ENCODE results near the gene TMEM175. TPM values are rescaled to one million over a fixed set of nuclear protein-coding genes. Genes with fewer than 3 reads are reported as not detected.

The TMEM175 gene
- total RNA-seq, 1 experiment from 2014 or later, result 22.3 TPM

DNA sequence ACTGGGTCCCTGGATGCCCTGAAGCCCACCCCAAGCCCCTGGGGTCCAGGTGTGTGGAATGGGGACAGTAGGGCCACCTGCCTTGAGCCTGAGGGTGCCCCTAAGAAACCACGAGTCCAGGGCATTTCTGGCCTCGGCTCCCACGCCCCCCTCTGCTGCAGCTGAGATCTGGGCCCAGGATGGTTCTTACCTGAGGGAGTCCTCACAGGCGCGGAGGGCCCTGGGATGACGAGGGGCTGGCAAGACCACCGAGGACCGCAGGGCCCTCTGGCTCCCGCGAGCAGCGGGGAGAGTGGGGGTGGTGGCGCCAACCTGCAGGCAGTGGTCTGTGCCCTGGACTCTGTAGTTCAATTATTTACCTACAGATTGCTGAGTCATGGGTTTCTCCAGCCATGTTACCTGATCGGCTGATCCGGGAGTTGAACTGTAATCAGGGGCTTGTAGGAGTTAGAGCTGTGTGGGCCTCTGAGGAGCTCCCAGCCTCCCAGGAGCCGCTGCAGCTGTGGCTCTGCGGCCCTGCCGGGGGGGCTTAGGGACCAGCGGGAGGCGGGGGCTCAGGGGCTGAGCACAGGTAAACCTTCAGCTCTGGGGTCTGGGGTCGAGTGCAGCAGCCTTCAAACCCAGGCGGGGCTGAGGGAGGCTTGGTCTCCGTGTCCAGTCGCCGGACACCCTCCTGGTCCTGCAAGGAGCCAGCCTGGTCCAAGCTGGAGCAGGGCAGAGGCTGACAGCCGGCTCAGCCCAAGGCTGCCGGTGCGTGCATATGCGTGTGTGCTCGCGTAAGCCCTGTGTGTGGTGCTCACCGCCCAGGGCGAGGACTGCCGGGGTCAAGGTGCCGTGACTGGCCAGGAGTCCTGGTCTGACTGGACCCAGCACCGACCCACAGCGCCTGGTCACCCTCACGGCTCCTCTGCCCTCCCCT lies 61.1 kb downstream of the TMEM175 start, which contains the start of gene SLC26A1:
Gene SLC26A1, minus strand, starts transcription at position 294 of the 919 bp plus-strand sequence. CDS start 1,701 bp downstream, outside the sequence.
- Mint-ChIP-seq H3K36me3 (ENCODE audit: insufficient read depth, unreplicated experiment) (peaks cover 22% of the 10 kb centered on the region), H3K27ac (ENCODE audit: unreplicated experiment) (peak within 1 kb of the TSS; percentile 88), H3K4me3 (ENCODE audit: unreplicated experiment) (peak within 1 kb of the TSS; percentile 71), H3K4me1 (ENCODE audit: low read depth, unreplicated experiment) (no peaks in the 10 kb centered on the region), H3K9me3 (ENCODE audit: unreplicated experiment) (no peaks in the 10 kb centered on the region), H3K27me3 (ENCODE audit: insufficient read depth, unreplicated experiment) (no peaks in the 10 kb centered on the region)
- BruUV-seq (replicated peaks), result TSS peak; percentile 42
- peak within 1 kb of the TSS; percentile 42 for H3K4me3 ChIP-seq (ENCODE audit: low read depth, low read length)
- CTCF ChIA-PET, result no interaction called here
- H3K36me3 ChIP-seq (ENCODE audit: control insufficient read depth, insufficient read depth, low read length), result no peaks in the 10 kb centered on the region; the same call in 1 of the 2 replicates
- peaks cover 54% of the 10 kb centered on the region for H3K4me1 ChIP-seq
- intact Hi-C loops (cut with micrococcal nuclease; ENCODE audit: unreplicated experiment), result loop anchor here (5.0 kb wide), 1 partner anchor 61 kb away; the partner anchor contains the start of genes GAK and TMEM175
- H3K27me3 ChIP-seq (replicated peaks; ENCODE audit: control insufficient read depth, insufficient read depth, low read length), result no peaks in the 10 kb centered on the region
- H3K9me3 ChIP-seq, result no peaks in the 10 kb centered on the region
- POLR2A ChIA-PET, result interaction anchor here (0.6 to 1.1 kb wide), 2 partner anchors 62 to 166 kb away, joined by 4 to 12 read pairs; no protein-coding TSS in a partner anchor
- peak; percentile 68 to 69 for DNase-seq
- TF ChIP-seq, protein P1, sequence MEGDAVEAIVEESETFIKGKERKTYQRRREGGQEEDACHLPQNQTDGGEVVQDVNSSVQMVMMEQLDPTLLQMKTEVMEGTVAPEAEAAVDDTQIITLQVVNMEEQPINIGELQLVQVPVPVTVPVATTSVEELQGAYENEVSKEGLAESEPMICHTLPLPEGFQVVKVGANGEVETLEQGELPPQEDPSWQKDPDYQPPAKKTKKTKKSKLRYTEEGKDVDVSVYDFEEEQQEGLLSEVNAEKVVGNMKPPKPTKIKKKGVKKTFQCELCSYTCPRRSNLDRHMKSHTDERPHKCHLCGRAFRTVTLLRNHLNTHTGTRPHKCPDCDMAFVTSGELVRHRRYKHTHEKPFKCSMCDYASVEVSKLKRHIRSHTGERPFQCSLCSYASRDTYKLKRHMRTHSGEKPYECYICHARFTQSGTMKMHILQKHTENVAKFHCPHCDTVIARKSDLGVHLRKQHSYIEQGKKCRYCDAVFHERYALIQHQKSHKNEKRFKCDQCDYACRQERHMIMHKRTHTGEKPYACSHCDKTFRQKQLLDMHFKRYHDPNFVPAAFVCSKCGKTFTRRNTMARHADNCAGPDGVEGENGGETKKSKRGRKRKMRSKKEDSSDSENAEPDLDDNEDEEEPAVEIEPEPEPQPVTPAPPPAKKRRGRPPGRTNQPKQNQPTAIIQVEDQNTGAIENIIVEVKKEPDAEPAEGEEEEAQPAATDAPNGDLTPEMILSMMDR (IDR thresholded peaks at IDR 0.05; ENCODE audit: insufficient read depth in 1 of 2, low read depth in 1 of 2, low read length in 1 of 2, severe bottlenecking in 1 of 2, unreplicated experiment in 1 of 2), result no peak

GRCh38 chr4:995311-996026 lies 63.2 kb downstream of the TMEM175 start:
- peak overlapping the region; percentile 25 for H3K4me3 Mint-ChIP-seq (ENCODE audit: unreplicated experiment)
- no peak for DNase-seq
- TF ChIP-seq, protein P1 (IDR thresholded peaks at IDR 0.05; ENCODE audit: insufficient read depth in 1 of 2, low read depth in 1 of 2, low read length in 1 of 2, severe bottlenecking in 1 of 2, unreplicated experiment in 1 of 2), result no peak
- H3K27me3 Mint-ChIP-seq (ENCODE audit: insufficient read depth, unreplicated experiment), result peaks cover 3% of the 10 kb centered on the region
- H3K36me3 Mint-ChIP-seq (ENCODE audit: insufficient read depth, unreplicated experiment), result peaks cover 30% of the 10 kb centered on the region
- peak overlapping the region; percentile 50 for H3K27ac Mint-ChIP-seq (ENCODE audit: unreplicated experiment)
- H3K4me1 ChIP-seq, result peaks cover 54% of the 10 kb centered on the region
- H3K9me3 Mint-ChIP-seq (ENCODE audit: unreplicated experiment), result no peaks in the 10 kb centered on the region
- H3K36me3 ChIP-seq (ENCODE audit: control insufficient read depth, insufficient read depth, low read length), result no peaks in the 10 kb centered on the region; the same call in 1 of the 2 replicates
- no peak overlapping the region for H3K4me3 ChIP-seq (ENCODE audit: low read depth, low read length)
- POLR2A ChIA-PET, result no interaction called here
- H3K4me1 Mint-ChIP-seq (ENCODE audit: low read depth, unreplicated experiment), result no peaks in the 10 kb centered on the region
- BruUV-seq (replicated peaks), result no TSS peak
- no peaks in the 10 kb centered on the region for H3K27me3 ChIP-seq (replicated peaks; ENCODE audit: control insufficient read depth, insufficient read depth, low read length)
- CTCF ChIA-PET, result no interaction called here
- H3K9me3 ChIP-seq, result no peaks in the 10 kb centered on the region
- intact Hi-C loops (cut with micrococcal nuclease; ENCODE audit: unreplicated experiment), result no loop called here
